Choroid plexus epithelial cell (primary cell): ENCODE data around the gene PXDC1.

Experiments used
- DNase-seq: peaks from one replicate; pipeline ENCODE4 v3.0.0-alpha.2; 2010; ENCODE audit warnings: low read depth
- H3K4me3 ChIP-seq: 2 replicates; pipeline ENCODE4 v1.5.1; 2011; ENCODE audit warnings: low read depth, mild to moderate bottlenecking, control low read depth, low read length, moderate library complexity
- TF ChIP-seq, protein P1 (sequence below): conservative IDR thresholded peaks from 2 replicates; pipeline ENCODE4 v1.5.1; 2011; ENCODE audit warnings: low read depth, mild to moderate bottlenecking, control low read depth, inconsistent platforms, low read length, moderate library complexity

Gene PXDC1

DNA sequence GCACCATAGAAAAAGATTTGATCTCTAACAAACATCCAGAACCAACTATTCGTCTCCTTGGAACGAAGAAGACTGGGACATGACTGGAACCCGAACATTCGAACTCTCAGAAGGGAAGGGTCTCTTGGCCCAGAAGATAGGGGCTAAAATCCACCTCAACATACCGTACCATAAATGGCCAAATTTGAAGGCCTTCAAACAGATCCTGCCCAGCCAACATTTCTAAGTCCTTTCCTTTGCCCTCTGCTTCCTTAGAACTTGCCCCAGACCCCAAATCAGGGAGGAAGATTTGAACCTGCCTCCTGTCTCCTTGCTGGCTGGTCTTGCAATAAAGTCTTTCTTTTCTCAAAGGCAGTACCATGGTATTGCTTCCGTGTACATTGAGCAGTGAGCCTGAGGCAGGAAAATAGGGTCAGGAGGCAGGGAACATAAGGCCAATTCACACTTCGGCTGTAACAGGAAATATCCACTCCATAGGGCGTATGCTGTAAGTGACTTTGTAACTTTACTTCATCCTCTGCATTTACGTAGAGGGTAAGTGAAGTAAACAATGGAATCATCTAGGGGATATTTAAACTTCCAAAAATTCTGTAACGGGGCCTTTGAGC, 1.8 kb upstream of the PXDC1 start:
- DNase-seq = peak; percentile 63
- TF ChIP-seq, protein P1, sequence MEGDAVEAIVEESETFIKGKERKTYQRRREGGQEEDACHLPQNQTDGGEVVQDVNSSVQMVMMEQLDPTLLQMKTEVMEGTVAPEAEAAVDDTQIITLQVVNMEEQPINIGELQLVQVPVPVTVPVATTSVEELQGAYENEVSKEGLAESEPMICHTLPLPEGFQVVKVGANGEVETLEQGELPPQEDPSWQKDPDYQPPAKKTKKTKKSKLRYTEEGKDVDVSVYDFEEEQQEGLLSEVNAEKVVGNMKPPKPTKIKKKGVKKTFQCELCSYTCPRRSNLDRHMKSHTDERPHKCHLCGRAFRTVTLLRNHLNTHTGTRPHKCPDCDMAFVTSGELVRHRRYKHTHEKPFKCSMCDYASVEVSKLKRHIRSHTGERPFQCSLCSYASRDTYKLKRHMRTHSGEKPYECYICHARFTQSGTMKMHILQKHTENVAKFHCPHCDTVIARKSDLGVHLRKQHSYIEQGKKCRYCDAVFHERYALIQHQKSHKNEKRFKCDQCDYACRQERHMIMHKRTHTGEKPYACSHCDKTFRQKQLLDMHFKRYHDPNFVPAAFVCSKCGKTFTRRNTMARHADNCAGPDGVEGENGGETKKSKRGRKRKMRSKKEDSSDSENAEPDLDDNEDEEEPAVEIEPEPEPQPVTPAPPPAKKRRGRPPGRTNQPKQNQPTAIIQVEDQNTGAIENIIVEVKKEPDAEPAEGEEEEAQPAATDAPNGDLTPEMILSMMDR = no peak
- H3K4me3 ChIP-seq = no peak overlapping the region

GRCh38 chr6:3752531-3753227, 1.2 kb upstream of the PXDC1 start:
- no peak for DNase-seq
- TF ChIP-seq, protein P1 = no peak
- peak overlapping the region; percentile 73 for H3K4me3 ChIP-seq

DNA sequence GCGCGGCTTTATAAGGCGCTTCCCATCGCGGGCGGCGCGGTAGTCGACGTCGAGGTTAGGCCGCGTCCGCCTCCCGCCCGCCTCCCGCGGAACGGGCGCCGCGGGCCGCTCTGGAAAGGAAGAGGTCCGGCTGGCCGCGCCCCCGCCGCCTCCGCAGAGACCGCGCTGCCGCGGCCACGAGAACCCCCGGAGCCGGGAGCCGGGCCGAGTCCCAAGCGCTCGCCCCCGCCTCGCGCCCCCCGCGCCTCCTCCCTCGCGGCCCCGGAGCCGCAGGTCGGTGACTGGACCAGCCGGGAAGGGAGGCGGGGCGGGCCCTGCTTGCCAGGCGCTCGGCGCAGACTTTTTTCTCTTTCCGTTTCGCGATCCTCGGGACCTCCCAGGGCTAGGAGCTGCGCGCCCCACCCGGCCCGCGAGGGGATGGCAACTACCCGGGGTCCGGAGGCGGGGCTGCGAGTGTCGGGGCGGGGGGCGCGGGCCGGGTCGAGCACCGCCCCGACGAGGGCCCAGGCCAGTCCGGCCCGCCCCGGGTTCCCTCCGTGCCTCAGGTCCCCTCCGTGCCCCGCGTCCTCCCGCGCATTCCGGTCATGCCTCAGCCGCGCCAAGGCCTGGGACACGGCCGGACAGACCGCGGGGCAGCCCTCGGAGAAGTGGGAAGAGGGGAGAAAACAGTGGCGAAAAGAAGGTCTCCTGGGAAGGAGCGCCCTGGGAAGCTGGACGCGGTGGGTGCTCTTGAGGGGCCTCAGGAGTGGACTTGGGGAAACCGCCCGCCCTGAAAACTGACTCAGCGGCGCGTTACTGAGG, 417 bp upstream of the PXDC1 start:
- TF ChIP-seq, protein P1 = peak; percentile 41
- peak; percentile 94 for DNase-seq
- peak overlapping the region; percentile 73 for H3K4me3 ChIP-seq

DNA sequence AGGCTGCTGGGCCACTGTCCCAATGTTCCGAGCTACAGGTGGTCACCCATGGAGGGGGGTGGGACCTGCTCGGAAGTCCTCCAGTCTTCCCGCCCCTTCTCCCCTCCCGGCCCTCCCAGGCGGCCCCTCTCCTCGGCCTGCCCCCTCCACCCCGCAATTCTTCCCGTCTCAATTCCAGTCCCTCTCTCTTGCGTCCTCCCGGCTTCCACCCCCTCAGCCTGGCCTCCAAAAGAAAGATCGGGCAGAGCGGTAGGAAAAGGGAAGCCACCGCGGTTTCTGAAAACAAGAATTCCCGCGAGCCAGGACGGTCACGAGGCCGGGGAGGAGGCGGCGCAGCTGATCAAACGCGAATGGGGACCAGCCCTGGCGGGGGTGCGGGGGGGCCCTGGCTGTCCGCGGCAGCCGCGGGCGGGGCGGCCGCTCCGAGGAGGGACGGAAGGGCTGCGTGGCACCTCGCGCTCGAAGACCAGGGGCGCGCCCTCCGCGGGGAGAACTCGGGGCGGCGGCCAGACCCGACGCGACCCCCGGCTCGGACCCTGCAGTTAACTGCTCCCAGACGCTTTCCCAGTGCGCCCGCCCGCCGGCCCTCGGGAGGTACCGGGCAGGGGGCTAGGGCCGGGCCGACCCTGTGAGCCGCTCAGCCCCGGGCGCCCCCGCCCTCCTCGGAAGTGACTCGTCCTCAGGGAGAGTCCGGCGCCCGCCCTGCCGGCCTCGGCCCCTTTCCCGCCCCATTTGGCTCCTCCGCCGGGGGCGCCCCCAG, 1.0 kb downstream of the PXDC1 start:
- TF ChIP-seq, protein P1 = no peak
- peak; percentile 81 for DNase-seq
- H3K4me3 ChIP-seq = peak overlapping the region; percentile 73

DNA sequence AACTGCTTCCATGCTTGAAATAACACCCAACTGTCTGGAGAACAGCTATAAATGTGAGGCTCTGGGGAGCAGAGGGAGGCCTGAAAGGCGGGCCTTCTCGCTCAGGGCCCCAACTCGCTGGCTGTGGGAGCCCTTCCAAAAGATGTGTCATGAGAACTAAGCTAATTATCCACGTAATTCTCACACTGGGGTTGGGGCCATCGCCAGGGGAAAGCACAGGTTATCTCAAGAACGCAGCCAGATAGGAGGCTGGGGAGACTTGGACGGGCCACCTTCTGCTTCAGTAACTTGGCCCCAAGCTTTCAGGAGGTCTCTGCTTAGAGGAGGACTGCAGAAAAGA, 1.6 kb downstream of the PXDC1 start:
- peak overlapping the region; percentile 73 for H3K4me3 ChIP-seq
- TF ChIP-seq, protein P1 = no peak
- peak; percentile 79 for DNase-seq

DNA sequence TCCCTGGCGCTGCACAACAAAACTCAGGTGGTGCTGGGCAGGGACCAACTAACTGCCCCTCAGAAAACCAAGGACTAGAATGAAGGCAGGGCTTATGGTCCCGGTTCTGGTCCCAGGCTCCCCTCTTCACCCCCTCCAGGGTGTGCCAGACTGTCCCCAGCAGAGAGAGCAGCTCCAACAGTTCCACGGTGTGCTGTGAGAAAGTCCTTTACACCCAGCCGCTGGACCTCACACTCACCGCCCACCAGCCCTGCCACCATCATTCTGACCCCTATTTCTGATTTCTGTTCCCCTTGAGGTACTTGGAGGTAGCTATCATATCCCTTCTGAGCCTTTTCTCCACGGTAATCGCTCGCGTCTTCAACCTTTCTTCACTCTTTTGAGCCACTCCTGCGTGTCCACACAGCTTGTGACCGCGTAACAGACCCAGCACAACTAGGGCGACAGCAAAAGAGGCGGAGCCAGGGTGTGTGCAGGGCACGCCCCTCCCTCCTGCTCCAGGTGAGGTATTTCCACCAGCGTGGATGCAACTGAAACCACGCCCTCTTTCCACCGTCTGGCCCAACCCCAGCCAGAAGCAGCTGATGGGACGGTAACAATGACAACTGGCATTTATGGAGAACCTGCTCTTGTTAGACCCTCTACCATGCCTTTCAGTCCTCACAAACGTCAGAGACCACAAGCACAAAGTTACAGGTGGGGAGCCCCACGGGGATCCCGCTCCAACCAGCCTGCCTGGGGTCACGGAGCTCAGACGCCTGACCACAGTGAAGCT, 2.3 kb downstream of the PXDC1 start:
- TF ChIP-seq, protein P1 = no peak
- peak overlapping the region; percentile 73 for H3K4me3 ChIP-seq
- no peak for DNase-seq
